NCI-H1436 treated with DMSO at 0.1 percent for 48 hours (cell line): Measurements from ENCODE around the gene DHRS13.
A peak's percentile ranks its signal among the peaks of the same experiment; 100 is the strongest.
"Not testable (repeated sequence)": the region's sequence is repeated elsewhere in the genome, so short reads cannot be mapped to it uniquely, and the experiment has no call there.

Experiments
- DNase-seq: peaks from one replicate; lab custom pipeline; 2025; lab: John Stamatoyannopoulos, UW

The DHRS13 gene

GRCh38 chr17:28857905-28858800 is 44.7 kb downstream of the DHRS13 start:
- no peak for DNase-seq

- no peak for DNase-seq
Observed at GRCh38 chr17:28856028-28856574, 46.8 kb downstream of the DHRS13 start.

GRCh38 chr17:28855336-28855679 is 47.6 kb downstream of the DHRS13 start:
- DNase-seq: no peak

- DNase-seq: peak; percentile 59
Observed at GRCh38 chr17:28854457-28855335, 48.2 kb downstream of the DHRS13 start, which contains the start of gene ERAL1. Gene ERAL1 (plus strand): TSS chr17:28855016. CDS start chr17:28855035, 19 bp downstream.

GRCh38 chr17:28853295-28853694 is 49.6 kb downstream of the DHRS13 start:
- no peak for DNase-seq

- no peak for DNase-seq
Observed at GRCh38 chr17:28849281-28849680, 53.6 kb downstream of the DHRS13 start.

GRCh38 chr17:28848667-28849066 is 54.2 kb downstream of the DHRS13 start:
- DNase-seq: not testable (repeated sequence)
